IPS-18c (cell line): ENCODE data around the gene PCDHGB6.
"Not testable (repeated sequence)": the region's sequence is repeated elsewhere in the genome, so short reads cannot be mapped to it uniquely, and the experiment has no call there.

Experiments used
- H3K4me3 ChIP-seq: 2 replicates; pipeline ENCODE4 v1.7.0; 2013; ENCODE audit warnings: low read depth, mild to moderate bottlenecking, low read length, moderate library complexity; ENCODE audit not compliant: insufficient read depth
- H3K9me3 ChIP-seq: one replicate; pipeline ENCODE4 v1.6.1; 2013; ENCODE audit warnings: mild to moderate bottlenecking, low read length, moderate library complexity; ENCODE audit not compliant: control insufficient read depth, insufficient read depth

Gene PCDHGB6

DNA sequence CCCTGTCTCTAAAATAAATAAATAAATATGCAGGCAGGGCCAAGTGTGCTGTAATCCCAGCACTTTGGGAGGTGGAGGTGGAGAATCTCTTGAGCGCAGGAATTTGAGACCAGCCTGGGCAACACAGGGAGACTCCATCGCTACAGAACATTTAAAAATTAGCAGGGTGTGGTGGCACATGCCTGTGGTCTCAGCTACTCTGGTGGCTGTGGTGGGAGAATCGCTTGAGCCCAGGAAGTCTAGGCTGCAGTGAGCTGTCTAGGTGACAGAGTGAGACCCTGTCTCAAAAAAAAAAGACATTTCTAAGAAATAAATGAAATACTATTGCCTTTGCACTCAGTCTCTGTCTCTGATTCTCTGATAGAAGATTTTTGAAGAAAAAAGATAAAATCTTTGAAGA lies 3.8 kb downstream of the PCDHGB6 start:
- Histone ChIP-seq H3K9me3 (peaks cover 4% of the 10 kb centered on the region), H3K4me3 (no peak overlapping the region)

DNA sequence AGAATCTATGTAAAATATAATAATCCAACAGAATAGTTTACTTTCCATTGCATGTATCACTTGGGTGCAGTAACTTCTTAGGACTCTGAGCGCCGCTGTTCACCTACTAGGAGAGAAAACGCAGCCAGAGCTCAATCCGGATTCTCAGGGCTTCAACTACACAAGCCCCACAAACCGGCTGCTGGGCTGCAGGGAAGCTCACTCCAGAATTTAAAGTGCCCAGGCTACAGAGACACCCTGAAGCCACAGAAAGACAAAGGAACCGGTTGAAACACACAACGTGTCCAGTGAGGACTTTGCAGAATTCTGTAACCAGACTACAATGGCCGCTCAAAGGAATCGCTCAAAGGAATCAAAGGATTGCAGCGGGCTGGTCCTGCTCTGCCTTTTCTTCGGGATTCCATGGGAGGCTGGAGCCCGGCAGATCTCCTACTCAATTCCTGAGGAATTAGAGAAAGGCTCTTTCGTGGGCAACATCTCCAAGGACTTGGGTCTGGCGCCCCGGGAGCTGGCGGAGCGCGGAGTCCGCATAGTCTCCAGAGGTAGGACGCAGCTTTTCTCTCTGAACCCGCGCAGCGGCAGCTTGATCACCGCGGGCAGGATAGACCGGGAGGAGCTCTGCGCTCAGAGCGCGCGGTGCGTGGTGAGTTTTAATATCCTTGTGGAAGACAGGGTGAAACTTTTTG lies 5.2 kb downstream of the PCDHGB6 start, which contains the start of gene PCDHGA10:
Gene PCDHGA10, plus strand, starts transcription at position 134 of the 686 bp plus-strand sequence. Its CDS starts 189 bp downstream, at position 323.
- Histone ChIP-seq H3K4me3 (peak within 1 kb of the TSS; percentile 29; the same call in 1 of the 2 replicates), H3K9me3 (peaks cover 4% of the 10 kb centered on the region)

DNA sequence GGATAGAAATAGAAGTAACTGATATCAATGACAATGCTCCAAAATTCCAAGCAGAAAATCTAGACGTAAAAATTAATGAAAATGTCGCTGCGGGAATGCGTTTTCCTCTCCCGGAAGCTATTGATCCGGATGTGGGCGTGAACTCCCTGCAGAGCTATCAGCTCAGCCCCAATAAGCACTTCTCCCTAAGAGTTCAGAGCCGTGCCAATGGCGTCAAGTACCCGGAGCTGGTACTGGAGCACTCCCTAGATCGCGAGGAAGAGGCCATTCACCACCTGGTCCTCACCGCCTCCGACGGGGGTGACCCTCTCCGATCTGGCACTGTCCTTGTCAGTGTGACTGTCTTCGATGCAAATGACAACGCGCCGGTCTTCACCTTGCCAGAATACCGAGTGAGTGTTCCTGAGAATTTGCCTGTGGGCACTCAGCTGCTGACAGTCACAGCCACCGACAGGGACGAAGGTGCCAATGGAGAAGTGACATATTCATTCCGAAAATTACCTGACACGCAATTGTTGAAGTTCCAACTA lies 5.8 kb downstream of the PCDHGB6 start:
- Histone ChIP-seq H3K4me3 (peak overlapping the region; percentile 6; the same call in 1 of the 2 replicates), H3K9me3 (peaks cover 7% of the 10 kb centered on the region)

DNA sequence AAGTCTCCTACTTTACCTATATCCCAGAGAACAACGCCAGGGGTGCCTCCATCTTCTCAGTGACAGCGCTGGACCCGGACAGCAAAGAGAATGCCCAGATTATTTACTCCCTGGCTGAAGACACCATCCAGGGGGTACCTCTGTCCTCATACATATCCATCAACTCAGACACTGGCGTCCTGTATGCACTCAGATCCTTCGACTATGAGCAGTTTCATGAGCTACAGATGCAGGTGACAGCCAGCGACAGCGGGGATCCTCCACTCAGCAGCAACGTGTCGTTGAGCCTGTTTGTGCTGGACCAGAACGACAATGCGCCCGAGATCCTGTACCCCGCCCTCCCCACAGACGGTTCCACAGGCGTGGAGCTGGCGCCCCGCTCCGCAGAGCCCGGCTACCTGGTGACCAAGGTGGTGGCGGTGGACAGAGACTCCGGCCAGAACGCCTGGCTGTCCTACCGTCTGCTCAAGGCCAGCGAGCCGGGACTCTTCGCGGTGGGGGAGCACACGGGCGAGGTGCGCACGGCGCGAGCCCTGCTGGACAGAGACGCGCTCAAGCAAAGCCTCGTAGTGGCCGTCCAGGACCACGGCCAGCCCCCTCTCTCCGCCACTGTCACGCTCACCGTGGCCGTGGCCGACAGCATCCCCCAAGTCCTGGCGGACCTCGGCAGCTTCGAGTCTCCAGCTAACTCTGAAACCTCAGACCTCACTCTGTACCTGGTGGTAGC lies 6.9 kb downstream of the PCDHGB6 start:
- not testable (repeated sequence) for H3K4me3 ChIP-seq
- peaks cover 15% of the 10 kb centered on the region for H3K9me3 ChIP-seq

DNA sequence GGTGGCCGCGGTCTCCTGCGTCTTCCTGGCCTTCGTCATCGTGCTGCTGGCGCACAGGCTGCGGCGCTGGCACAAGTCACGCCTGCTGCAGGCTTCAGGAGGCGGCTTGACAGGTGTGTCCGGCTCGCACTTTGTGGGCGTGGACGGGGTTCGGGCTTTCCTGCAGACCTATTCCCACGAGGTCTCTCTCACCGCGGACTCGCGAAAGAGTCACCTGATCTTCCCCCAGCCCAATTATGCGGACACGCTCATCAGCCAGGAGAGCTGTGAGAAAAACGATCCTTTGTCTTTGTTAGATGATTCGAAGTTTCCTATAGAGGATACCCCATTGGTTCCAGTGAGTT lies 7.4 kb downstream of the PCDHGB6 start:
- H3K4me3 ChIP-seq, result not testable (repeated sequence)
- H3K9me3 ChIP-seq, result peaks cover 17% of the 10 kb centered on the region

DNA sequence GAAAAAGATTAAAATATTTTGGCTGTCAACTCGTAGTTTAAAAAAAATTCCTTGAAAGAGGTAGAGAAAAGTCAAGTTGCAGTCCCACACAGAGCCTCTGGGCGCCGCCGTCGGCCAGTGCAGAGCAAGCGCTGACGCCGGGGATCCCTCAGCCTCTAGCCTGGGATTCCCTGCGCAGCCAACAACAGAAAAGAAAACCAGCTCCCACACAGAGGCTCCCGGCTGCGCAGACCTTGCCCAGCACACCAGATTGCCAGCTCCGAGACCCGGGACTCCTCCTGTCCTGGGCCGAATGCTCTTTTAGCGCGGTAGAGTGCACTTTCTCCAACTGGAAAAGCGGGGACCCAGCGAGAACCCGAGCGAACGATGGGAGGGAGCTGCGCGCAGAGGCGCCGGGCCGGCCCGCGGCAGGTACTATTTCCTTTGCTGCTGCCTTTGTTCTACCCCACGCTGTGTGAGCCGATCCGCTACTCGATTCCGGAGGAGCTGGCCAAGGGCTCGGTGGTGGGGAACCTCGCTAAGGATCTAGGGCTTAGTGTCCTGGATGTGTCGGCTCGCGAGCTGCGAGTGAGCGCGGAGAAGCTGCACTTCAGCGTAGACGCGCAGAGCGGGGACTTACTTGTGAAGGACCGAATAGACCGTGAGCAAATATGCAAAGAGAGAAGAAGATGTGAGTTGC lies 9.8 kb downstream of the PCDHGB6 start, which contains the start of gene PCDHGB7:
Gene PCDHGB7, plus strand, starts transcription at position 184 of the 679 bp plus-strand sequence. Its CDS starts 183 bp downstream, at position 367.
- Histone ChIP-seq H3K9me3 (peaks cover 17% of the 10 kb centered on the region), H3K4me3 (peak within 1 kb of the TSS; percentile 59)

DNA sequence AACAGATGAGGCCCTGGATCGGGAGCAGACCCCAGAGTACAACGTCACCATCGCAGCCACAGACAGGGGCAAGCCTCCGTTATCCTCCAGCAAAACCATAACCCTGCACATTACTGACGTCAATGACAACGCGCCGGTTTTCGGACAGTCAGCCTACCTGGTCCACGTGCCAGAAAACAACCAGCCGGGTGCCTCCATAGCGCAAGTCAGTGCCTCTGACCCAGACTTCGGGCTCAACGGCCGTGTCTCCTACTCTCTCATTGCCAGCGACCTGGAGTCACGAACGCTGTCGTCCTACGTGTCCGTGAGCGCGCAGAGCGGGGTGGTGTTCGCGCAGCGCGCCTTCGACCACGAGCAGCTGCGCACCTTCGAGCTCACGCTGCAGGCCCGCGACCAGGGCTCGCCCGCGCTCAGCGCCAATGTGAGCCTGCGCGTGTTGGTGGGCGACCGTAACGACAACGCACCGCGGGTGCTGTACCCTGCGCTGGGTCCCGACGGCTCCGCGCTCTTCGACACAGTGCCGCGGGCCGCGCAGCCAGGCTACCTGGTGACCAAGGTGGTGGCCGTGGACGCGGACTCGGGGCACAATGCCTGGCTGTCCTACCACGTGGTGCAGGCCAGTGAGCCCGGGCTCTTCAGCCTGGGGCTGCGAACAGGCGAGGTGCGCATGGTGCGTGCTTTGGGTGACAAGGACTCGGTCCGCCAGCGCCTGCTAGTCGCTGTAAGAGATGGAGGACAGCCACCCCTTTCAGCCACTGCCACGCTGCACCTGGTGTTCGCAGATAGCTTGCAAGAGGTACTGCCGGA lies 11.5 kb downstream of the PCDHGB6 start:
- H3K9me3 ChIP-seq, result peaks cover 17% of the 10 kb centered on the region
- H3K4me3 ChIP-seq, result no peak overlapping the region

DNA sequence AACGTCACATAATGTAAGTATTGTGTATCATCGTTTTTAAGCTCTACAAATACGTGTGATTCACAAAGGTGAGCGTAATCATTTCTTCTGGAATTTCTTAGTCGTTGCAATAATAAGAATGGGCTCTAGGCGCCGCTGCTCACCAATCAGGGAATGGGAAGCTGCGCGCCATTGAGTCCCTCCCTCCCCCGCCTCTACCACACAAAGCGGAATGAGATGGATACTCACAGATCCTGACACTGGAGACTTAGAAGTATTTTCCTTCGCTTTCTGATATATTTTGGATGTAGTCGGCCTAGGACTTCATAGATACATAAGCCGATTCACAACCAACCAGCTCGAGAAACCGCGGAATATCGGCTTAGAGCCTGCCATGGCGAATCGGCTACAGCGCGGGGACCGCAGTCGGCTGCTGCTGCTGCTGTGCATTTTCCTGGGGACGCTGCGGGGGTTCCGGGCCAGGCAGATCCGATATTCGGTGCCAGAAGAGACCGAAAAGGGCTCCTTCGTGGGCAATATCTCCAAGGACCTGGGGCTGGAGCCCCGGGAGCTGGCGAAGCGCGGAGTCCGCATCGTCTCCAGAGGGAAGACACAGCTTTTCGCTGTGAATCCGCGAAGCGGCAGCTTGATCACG lies 13.2 kb downstream of the PCDHGB6 start, which contains the start of gene PCDHGA11:
Gene PCDHGA11, plus strand, starts transcription at position 197 of the 634 bp plus-strand sequence. Its CDS starts 177 bp downstream, at position 374.
- H3K9me3 ChIP-seq, result peaks cover 13% of the 10 kb centered on the region
- H3K4me3 ChIP-seq, result no peak within 1 kb of the TSS

DNA sequence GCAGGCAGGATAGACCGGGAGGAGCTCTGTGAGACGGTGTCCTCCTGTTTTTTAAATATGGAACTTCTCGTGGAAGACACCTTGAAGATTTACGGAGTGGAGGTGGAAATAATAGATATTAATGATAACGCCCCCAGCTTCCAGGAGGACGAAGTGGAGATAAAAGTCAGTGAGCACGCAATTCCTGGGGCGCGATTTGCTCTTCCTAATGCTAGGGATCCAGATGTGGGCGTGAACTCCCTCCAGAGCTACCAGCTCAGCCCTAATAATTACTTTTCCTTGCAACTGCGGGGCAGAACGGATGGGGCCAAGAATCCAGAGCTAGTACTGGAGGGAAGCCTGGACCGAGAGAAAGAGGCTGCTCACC lies 13.7 kb downstream of the PCDHGB6 start:
- H3K4me3 ChIP-seq, result no peak overlapping the region

DNA sequence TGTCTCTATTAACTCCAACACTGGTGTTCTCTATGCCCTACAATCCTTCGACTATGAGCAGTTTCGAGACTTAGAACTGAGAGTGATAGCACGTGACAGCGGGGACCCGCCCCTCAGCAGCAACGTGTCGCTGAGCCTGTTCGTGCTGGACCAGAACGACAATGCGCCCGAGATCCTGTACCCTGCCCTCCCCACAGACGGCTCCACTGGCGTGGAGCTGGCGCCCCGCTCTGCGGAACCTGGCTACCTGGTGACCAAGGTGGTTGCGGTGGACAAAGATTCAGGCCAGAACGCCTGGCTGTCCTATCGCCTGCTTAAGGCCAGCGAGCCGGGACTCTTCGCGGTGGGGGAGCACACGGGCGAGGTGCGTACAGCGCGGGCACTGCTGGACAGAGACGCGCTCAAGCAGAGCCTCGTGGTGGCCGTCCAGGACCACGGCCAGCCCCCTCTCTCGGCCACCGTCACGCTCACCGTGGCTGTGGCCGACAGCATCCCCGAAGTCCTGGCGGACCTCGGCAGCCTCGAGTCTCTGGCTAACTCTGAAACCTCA lies 15.0 kb downstream of the PCDHGB6 start:
- H3K4me3 ChIP-seq, result no peak overlapping the region; the same call in 1 of the 2 replicates
- H3K9me3 ChIP-seq, result peaks cover 19% of the 10 kb centered on the region

More for the DNA sequence above, 13.7 kb downstream of the PCDHGB6 start:
- peaks cover 15% of the 10 kb centered on the region for H3K9me3 ChIP-seq

DNA sequence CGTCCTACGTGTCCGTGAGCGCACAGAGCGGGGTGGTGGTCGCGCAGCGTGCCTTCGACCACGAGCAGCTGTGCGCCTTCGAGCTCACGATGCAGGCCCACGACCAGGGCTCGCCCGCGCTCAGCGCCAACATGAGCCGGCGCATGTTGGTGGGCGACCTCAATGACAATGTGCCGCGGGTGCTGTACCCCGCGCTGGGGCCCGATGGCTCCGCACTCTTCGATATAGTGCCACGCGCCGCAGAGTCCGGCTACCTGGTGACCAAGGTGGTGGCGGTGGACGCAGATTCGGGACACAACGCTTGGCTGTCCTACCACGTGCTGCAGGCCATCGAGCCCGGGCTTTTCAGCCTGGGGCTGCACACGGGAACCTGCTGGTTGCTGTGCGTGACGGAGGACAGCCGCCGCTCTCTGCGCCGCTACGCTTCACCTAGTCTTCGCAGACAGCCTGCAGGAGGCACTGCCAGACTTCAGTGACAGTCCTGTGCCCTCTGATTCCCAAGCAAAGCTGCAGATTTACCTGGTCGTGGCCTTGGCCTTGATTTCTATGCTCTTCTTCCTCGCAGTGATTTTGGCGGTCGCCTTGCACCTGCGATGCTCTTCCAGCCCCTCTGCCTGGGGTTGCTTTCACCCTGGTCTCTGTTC lies 20.1 kb downstream of the PCDHGB6 start:
- H3K4me3 ChIP-seq, result no peak overlapping the region
- H3K9me3 ChIP-seq, result peaks cover 14% of the 10 kb centered on the region

DNA sequence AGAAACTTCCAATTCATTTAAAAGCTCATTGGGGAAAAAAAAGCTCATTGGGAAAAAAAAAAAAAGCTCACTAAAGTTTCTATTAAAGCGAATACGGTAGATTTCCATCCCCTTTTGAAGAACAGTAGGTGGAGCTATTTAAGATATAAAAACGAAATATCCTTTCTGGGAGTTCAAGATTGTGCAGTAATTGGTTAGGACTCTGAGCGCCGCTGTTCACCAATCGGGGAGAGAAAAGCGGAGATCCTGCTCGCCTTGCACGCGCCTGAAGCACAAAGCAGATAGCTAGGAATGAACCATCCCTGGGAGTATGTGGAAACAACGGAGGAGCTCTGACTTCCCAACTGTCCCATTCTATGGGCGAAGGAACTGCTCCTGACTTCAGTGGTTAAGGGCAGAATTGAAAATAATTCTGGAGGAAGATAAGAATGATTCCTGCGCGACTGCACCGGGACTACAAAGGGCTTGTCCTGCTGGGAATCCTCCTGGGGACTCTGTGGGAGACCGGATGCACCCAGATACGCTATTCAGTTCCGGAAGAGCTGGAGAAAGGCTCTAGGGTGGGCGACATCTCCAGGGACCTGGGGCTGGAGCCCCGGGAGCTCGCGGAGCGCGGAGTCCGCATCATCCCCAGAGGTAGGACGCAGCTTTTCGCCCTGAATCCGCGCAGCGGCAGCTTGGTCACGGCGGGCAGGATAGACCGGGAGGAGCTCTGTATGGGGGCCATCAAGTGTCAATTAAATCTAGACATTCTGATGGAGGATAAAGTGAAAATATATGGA lies 22.7 kb downstream of the PCDHGB6 start, which contains the start of gene PCDHGA12:
Gene PCDHGA12, plus strand, starts transcription at position 176 of the 782 bp plus-strand sequence. Its CDS starts 253 bp downstream, at position 429.
- Histone ChIP-seq H3K4me3 (no peak within 1 kb of the TSS; the same call in 1 of the 2 replicates), H3K9me3 (peaks cover 16% of the 10 kb centered on the region)

DNA sequence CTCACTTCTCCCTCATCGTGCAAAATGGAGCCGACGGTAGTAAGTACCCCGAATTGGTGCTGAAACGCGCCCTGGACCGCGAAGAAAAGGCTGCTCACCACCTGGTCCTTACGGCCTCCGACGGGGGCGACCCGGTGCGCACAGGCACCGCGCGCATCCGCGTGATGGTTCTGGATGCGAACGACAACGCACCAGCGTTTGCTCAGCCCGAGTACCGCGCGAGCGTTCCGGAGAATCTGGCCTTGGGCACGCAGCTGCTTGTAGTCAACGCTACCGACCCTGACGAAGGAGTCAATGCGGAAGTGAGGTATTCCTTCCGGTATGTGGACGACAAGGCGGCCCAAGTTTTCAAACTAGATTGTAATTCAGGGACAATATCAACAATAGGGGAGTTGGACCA lies 23.5 kb downstream of the PCDHGB6 start:
- H3K9me3 ChIP-seq, result peaks cover 16% of the 10 kb centered on the region
- no peak overlapping the region; the same call in 1 of the 2 replicates for H3K4me3 ChIP-seq

DNA sequence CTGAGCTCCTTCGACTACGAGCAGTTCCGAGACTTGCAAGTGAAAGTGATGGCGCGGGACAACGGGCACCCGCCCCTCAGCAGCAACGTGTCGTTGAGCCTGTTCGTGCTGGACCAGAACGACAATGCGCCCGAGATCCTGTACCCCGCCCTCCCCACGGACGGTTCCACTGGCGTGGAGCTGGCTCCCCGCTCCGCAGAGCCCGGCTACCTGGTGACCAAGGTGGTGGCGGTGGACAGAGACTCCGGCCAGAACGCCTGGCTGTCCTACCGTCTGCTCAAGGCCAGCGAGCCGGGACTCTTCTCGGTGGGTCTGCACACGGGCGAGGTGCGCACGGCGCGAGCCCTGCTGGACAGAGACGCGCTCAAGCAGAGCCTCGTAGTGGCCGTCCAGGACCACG lies 24.5 kb downstream of the PCDHGB6 start:
- peaks cover 10% of the 10 kb centered on the region for H3K9me3 ChIP-seq
- not testable (repeated sequence) for H3K4me3 ChIP-seq

DNA sequence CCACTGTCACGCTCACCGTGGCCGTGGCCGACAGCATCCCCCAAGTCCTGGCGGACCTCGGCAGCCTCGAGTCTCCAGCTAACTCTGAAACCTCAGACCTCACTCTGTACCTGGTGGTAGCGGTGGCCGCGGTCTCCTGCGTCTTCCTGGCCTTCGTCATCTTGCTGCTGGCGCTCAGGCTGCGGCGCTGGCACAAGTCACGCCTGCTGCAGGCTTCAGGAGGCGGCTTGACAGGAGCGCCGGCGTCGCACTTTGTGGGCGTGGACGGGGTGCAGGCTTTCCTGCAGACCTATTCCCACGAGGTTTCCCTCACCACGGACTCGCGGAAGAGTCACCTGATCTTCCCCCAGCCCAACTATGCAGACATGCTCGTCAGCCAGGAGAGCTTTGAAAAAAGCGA lies 24.9 kb downstream of the PCDHGB6 start:
- not testable (repeated sequence) for H3K4me3 ChIP-seq
- peaks cover 10% of the 10 kb centered on the region for H3K9me3 ChIP-seq
